Panc1 (cell line): ENCODE results near the gene LRMDA. TPM values are rescaled to one million over a fixed set of nuclear protein-coding genes. Genes with fewer than 3 reads are reported as not detected.

Source experiments
- ATAC-seq: fragments of 200-7000 bp; cut with Tn5 transposase; 2 replicates; pipeline ENCODE4 v1.9.1; 2020; ENCODE audit warnings: mild to moderate bottlenecking, moderate library complexity
- BruUV-seq: library from RNA; stranded (reverse); fragments of 400-500 nt; replicated peaks from 2 replicates; lab custom pipeline; 2021; lab: Mats Ljungman, UMichigan
- CTCF ChIA-PET: fragments of 300-600 bp; sonication (Branson Sonifier 250); formaldehyde crosslinking; loops from one replicate; lab custom pipeline; 2022; ENCODE audit warnings: antibody characterized with exemption; lab: Charles Lee
- POLR2A ChIA-PET: fragments of 300-600 bp; sonication (Branson Sonifier 250); formaldehyde crosslinking; loops from one replicate; lab custom pipeline; 2022; ENCODE audit warnings: antibody characterized with exemption; lab: Charles Lee
- DNase-seq: peaks from one replicate; pipeline ENCODE4 v3.0.0-alpha.2; 2010; ENCODE audit warnings: low read depth, low spot score
- H3K27ac ChIP-seq: 2 replicates; pipeline ENCODE4 v1.5.1; 2011; ENCODE audit warnings: mild to moderate bottlenecking, low read length, inconsistent platforms
- H3K27me3 ChIP-seq: fragments of 200-500 bp; sonication (Bioruptor generic); 2 replicates; pipeline ENCODE4 v1.6.0; 2014; ENCODE audit warnings: low read length, inconsistent platforms; ENCODE audit not compliant: control insufficient read depth, insufficient read depth
- H3K36me3 ChIP-seq: fragments of 200-500 bp; sonication (Bioruptor generic); 2 replicates; pipeline ENCODE4 v1.5.1; 2014; ENCODE audit warnings: inconsistent platforms, mild to moderate bottlenecking, low read length, moderate library complexity; ENCODE audit not compliant: control insufficient read depth, insufficient read depth
- H3K4me1 ChIP-seq: 2 replicates; pipeline ENCODE4 v1.5.1; 2011; ENCODE audit warnings: inconsistent platforms, mild to moderate bottlenecking, low read length, moderate library complexity; ENCODE audit not compliant: control insufficient read depth, insufficient read depth
- H3K4me3 ChIP-seq, 2 experiments: 2 replicates each; pipeline ENCODE4 v1.5.1; 2011 to 2012; ENCODE audit warnings: low read depth in 2 of 2, low read length in 2 of 2, mild to moderate bottlenecking in 2 of 2, inconsistent platforms in 1 of 2, moderate library complexity in 1 of 2
- H3K9me3 ChIP-seq: fragments of 200-500 bp; sonication (Bioruptor generic); 2 replicates; pipeline ENCODE4 v1.5.1; 2014; ENCODE audit warnings: low read depth, mild to moderate bottlenecking, inconsistent platforms, low read length, moderate library complexity; ENCODE audit not compliant: control insufficient read depth, insufficient read depth
- POLR2AphosphoS5 ChIP-seq: IDR thresholded peaks from 2 replicates; pipeline ENCODE4 v1.6.1; 2012; ENCODE audit warnings: mild to moderate bottlenecking, low read depth, low read length, moderate library complexity
- SIN3A ChIP-seq: IDR thresholded peaks from 2 replicates; pipeline ENCODE4 v1.6.1; 2012; ENCODE audit warnings: low read depth, mild to moderate bottlenecking, low read length, moderate library complexity, borderline replicate concordance; ENCODE audit not compliant: insufficient read depth
- TCF7L2 ChIP-seq: IDR thresholded peaks from 2 replicates; pipeline ENCODE4 v1.6.1; 2011; ENCODE audit warnings: mild to moderate bottlenecking, low read depth, low read length, inconsistent platforms
- in situ Hi-C: cut with HindIII; loops from 2 replicates; pipeline ENCODE4 v1.10.0; 2016; ENCODE audit warnings: low sequenced_read_pairs, low pct_unique_long_range_greater_than_20kb
- intact Hi-C: fragments of 100-400 bp; cut with micrococcal nuclease; formaldehyde crosslinking; loops from one replicate; pipeline ENCODE4 v1.10.0; 2022; ENCODE audit not compliant: unreplicated experiment
- total RNA-seq: library from RNA; stranded (reverse); gene quantifications from one replicate; pipeline ENCODE4 v1.2.1, GENCODE V29; 2021; ENCODE audit not compliant: unreplicated experiment
- TF ChIP-seq, protein P1 (sequence below): fragments of 450-650 bp; IDR thresholded peaks from 2 replicates; pipeline ENCODE4 v1.5.1; 2017; ENCODE audit warnings: mild to moderate bottlenecking
- TF ChIP-seq, protein P2 (sequence below), 2 experiments: IDR thresholded peaks; 2 replicates each; pipeline ENCODE4 v1.6.1; 2011 to 2012; ENCODE audit warnings: low read depth in 2 of 2, control low read depth in 1 of 2, low read length in 1 of 2, mild to moderate bottlenecking in 1 of 2, moderate library complexity in 1 of 2; ENCODE audit not compliant: insufficient read depth in 1 of 2

Gene LRMDA
- total RNA-seq, 1 experiment from 2014 or later: 1.2 TPM

DNA sequence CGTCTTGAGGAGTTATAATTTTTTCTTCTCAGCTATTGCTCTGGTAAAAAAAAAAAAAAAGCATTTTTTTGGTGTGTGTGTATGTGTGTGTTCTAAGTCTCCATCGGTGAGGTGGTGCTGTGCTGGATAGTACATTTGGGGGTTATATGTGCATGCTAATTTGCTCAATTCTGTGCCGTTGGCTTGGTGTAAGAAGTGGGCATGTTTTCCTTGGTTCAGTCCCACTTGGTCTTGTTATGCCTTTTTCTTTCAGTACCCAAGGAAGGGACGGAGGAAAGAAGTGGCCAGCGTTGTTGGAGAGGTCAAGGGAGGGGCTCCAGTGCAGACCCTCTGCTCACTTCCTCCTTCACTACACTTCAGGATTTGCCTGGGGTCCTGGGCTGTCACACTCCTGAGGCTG, 20.4 kb downstream of the LRMDA start:
- ChIA-PET CTCF (interaction anchor here (0.7 kb wide), 1 partner anchor 1177 kb away, joined by 3 read pairs; no protein-coding TSS in a partner anchor), POLR2A (no interaction called here)
- no peaks in the 10 kb centered on the region for H3K36me3 ChIP-seq
- TF ChIP-seq, protein P1, sequence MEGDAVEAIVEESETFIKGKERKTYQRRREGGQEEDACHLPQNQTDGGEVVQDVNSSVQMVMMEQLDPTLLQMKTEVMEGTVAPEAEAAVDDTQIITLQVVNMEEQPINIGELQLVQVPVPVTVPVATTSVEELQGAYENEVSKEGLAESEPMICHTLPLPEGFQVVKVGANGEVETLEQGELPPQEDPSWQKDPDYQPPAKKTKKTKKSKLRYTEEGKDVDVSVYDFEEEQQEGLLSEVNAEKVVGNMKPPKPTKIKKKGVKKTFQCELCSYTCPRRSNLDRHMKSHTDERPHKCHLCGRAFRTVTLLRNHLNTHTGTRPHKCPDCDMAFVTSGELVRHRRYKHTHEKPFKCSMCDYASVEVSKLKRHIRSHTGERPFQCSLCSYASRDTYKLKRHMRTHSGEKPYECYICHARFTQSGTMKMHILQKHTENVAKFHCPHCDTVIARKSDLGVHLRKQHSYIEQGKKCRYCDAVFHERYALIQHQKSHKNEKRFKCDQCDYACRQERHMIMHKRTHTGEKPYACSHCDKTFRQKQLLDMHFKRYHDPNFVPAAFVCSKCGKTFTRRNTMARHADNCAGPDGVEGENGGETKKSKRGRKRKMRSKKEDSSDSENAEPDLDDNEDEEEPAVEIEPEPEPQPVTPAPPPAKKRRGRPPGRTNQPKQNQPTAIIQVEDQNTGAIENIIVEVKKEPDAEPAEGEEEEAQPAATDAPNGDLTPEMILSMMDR: no peak
- TF ChIP-seq, protein P2, sequence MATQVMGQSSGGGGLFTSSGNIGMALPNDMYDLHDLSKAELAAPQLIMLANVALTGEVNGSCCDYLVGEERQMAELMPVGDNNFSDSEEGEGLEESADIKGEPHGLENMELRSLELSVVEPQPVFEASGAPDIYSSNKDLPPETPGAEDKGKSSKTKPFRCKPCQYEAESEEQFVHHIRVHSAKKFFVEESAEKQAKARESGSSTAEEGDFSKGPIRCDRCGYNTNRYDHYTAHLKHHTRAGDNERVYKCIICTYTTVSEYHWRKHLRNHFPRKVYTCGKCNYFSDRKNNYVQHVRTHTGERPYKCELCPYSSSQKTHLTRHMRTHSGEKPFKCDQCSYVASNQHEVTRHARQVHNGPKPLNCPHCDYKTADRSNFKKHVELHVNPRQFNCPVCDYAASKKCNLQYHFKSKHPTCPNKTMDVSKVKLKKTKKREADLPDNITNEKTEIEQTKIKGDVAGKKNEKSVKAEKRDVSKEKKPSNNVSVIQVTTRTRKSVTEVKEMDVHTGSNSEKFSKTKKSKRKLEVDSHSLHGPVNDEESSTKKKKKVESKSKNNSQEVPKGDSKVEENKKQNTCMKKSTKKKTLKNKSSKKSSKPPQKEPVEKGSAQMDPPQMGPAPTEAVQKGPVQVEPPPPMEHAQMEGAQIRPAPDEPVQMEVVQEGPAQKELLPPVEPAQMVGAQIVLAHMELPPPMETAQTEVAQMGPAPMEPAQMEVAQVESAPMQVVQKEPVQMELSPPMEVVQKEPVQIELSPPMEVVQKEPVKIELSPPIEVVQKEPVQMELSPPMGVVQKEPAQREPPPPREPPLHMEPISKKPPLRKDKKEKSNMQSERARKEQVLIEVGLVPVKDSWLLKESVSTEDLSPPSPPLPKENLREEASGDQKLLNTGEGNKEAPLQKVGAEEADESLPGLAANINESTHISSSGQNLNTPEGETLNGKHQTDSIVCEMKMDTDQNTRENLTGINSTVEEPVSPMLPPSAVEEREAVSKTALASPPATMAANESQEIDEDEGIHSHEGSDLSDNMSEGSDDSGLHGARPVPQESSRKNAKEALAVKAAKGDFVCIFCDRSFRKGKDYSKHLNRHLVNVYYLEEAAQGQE (IDR thresholded peaks at IDR 0.05; ENCODE audit: insufficient read depth in 1 of 2, low read depth in 2 of 2, low read length in 1 of 2): no peak
- TF ChIP-seq SIN3A: no peak
- TF ChIP-seq POLR2AphosphoS5: no peak
- no peak for TF ChIP-seq TCF7L2
- ATAC-seq (no peak), DNase-seq (no peak)
- in situ Hi-C loops: no loop called here
- H3K27ac ChIP-seq: no peak overlapping the region
- H3K27me3 ChIP-seq: peaks cover 6% of the 10 kb centered on the region; the same call in 1 of the 2 replicates
- no peak overlapping the region for H3K4me3 ChIP-seq
- H3K9me3 ChIP-seq: no peaks in the 10 kb centered on the region
- no TSS peak for BruUV-seq
- intact Hi-C loops: no loop called here
- H3K4me1 ChIP-seq: no peaks in the 10 kb centered on the region

DNA sequence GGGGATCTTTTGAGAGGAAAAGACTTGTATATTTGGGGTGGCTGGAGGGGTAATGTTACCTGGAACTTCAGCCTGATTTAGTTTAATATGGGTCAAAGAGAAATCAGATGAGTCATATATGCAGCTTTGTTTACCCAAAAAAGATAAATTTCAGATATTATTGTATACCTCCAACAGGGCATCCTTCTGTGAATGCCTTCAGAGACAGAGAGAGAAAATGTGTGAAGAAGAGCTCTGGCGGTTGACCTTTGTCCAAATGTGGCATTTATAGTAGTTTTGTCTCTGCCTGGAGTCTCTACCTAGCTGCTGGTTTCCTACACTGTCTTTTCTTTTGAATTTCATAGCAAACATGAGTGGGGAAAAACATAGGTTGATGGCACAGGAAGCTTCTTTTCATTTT, 21.6 kb downstream of the LRMDA start:
- ATAC-seq: no peak

More for the DNA sequence above, 21.6 kb downstream of the LRMDA start:
- in situ Hi-C loops (no loop called here), intact Hi-C loops (no loop called here)
- no TSS peak for BruUV-seq
- no peaks in the 10 kb centered on the region for H3K9me3 ChIP-seq
- no peaks in the 10 kb centered on the region for H3K36me3 ChIP-seq
- CTCF ChIA-PET: no interaction called here
- no peak for DNase-seq
- no peak for TF ChIP-seq SIN3A
- no peak for TF ChIP-seq POLR2AphosphoS5
- TF ChIP-seq, protein P1: no peak
- TF ChIP-seq, protein P2 (IDR thresholded peaks at IDR 0.05; ENCODE audit: insufficient read depth in 1 of 2, low read depth in 2 of 2, low read length in 1 of 2): no peak
- no peak for TF ChIP-seq TCF7L2
- peaks cover 6% of the 10 kb centered on the region; the same call in 1 of the 2 replicates for H3K27me3 ChIP-seq
- no peak overlapping the region for H3K27ac ChIP-seq
- no peak overlapping the region for H3K4me3 ChIP-seq
- POLR2A ChIA-PET: no interaction called here
- H3K4me1 ChIP-seq: no peaks in the 10 kb centered on the region
